B cell (primary cell): ENCODE measurements around the gene PRRX1. TPM values are rescaled to one million over a fixed set of nuclear protein-coding genes. Genes with fewer than 3 reads are reported as not detected.

ENCODE experiments used
- ATAC-seq: fragments of 200-7000 bp; cut with Tn5 transposase; one replicate; pipeline ENCODE4 v1.10.0; 2021; ENCODE audit warnings: low read depth, mild to moderate bottlenecking, moderate number of reproducible peaks, moderate library complexity
- CTCF ChIA-PET: fragments of 350-600 bp; sonication (Branson Sonifier 250); formaldehyde crosslinking; loops from one replicate; lab custom pipeline; 2021; ENCODE audit warnings: antibody characterized with exemption, inconsistent platforms; lab: Charles Lee
- POLR2A ChIA-PET: fragments of 350-600 bp; sonication (Branson Sonifier 250); formaldehyde crosslinking; loops from one replicate; lab custom pipeline; 2021; ENCODE audit warnings: antibody characterized with exemption; lab: Charles Lee
- DNase-seq: peaks from one replicate; pipeline ENCODE4 v3.0.0; 2013
- H2AFZ ChIP-seq: 2 replicates; pipeline ENCODE4 v1.6.1; 2012; ENCODE audit warnings: mild to moderate bottlenecking, low read depth, low read length; ENCODE audit not compliant: insufficient read depth, poor library complexity, severe bottlenecking
- H3K27ac ChIP-seq, 2 donors: 1 replicate in 1 of 2; 2 replicates in 1 of 2; pipeline ENCODE4 v1.5.1; 2012 to 2013; ENCODE audit warnings: low read length in 2 of 2, mild to moderate bottlenecking in 2 of 2, moderate library complexity in 1 of 2
- H3K27me3 ChIP-seq, 4 experiments: fragments of 200-600 bp in 1 of 4; sonication (generic) in 1 of 4; replicated peaks in 1 of 4; 1 replicate in 2 of 4; 2 replicates in 2 of 4; pipeline versions ENCODE4 v1.6.1 to v1.7.0; 2013 to 2016; ENCODE audit warnings: low read length in 3 of 4, mild to moderate bottlenecking in 2 of 4, mixed read lengths in 1 of 4, moderate library complexity in 1 of 4; ENCODE audit not compliant: insufficient read depth in 4 of 4, control insufficient read depth in 3 of 4; ENCODE audit errors: control extremely low read depth in 1 of 4
- H3K36me3 ChIP-seq, 2 experiments: replicated peaks in 1 of 2; 1 replicate in 1 of 2; 2 replicates in 1 of 2; pipeline versions ENCODE4 v1.6.1 to v1.7.1; 2013; ENCODE audit warnings: low read length in 1 of 2; ENCODE audit not compliant: insufficient read depth in 2 of 2, control insufficient read depth in 1 of 2; ENCODE audit errors: control extremely low read depth in 1 of 2, extremely low read depth in 1 of 2
- H3K4me1 ChIP-seq, 2 donors: fragments of 200-600 bp in 1 of 2; sonication (generic) in 1 of 2; 1 replicate in 1 of 2; 2 replicates in 1 of 2; pipeline versions ENCODE4 v1.5.1 to v1.6.1; 2013 to 2017; ENCODE audit warnings: low read length in 2 of 2; ENCODE audit not compliant: control insufficient read depth in 2 of 2, insufficient read depth in 2 of 2
- H3K4me2 ChIP-seq: replicated peaks from 2 replicates; pipeline ENCODE3; 2012; ENCODE audit warnings: mild to moderate bottlenecking, low read depth, low read length; ENCODE audit not compliant: poor library complexity, severe bottlenecking
- H3K4me3 ChIP-seq, 5 experiments: fragments of 200-600 bp in 1 of 5; sonication (generic) in 1 of 5; 1 replicate in 3 of 5; 2 replicates in 2 of 5; pipeline versions ENCODE4 v1.5.1 to v1.7.0; 2011 to 2016; ENCODE audit warnings: low read length in 4 of 5, mild to moderate bottlenecking in 4 of 5, low read depth in 2 of 5, control low read depth in 1 of 5, moderate library complexity in 1 of 5; ENCODE audit not compliant: insufficient read depth in 1 of 5; ENCODE audit errors: control extremely low read depth in 1 of 5, extremely low read depth in 1 of 5
- H3K79me2 ChIP-seq: fragments of 200-600 bp; sonication (generic); one replicate; pipeline ENCODE4 v1.6.0; 2016; ENCODE audit warnings: low read length; ENCODE audit not compliant: control insufficient read depth, insufficient read depth
- H3K9ac ChIP-seq: fragments of 200-600 bp; sonication (generic); 2 replicates; pipeline ENCODE4 v1.6.1; 2017; ENCODE audit warnings: mild to moderate bottlenecking, low read length, moderate library complexity
- H3K9me3 ChIP-seq, 3 donors: one replicate each; pipeline versions ENCODE4 v1.6.1 to v1.7.1; 2013; ENCODE audit warnings: low read length in 2 of 3; ENCODE audit not compliant: control insufficient read depth in 2 of 3, insufficient read depth in 1 of 3; ENCODE audit errors: control extremely low read depth in 1 of 3
- H4K20me1 ChIP-seq: 2 replicates; pipeline ENCODE4 v1.6.0; 2012; ENCODE audit warnings: mild to moderate bottlenecking, low read length; ENCODE audit not compliant: insufficient read depth, control insufficient read depth, poor library complexity, severe bottlenecking
- H3K27ac Mint-ChIP-seq: one replicate; pipeline ENCODE4 v1.8.0; 2021; ENCODE audit warnings: mixed read lengths
- H3K27me3 Mint-ChIP-seq: one replicate; pipeline ENCODE4 v1.8.0; 2021; ENCODE audit warnings: mixed read lengths
- H3K4me1 Mint-ChIP-seq: one replicate; pipeline ENCODE4 v1.8.0; 2021; ENCODE audit warnings: mixed read lengths
- H3K4me3 Mint-ChIP-seq: one replicate; pipeline ENCODE4 v1.8.0; 2021; ENCODE audit warnings: mixed read lengths
- H3K9me3 Mint-ChIP-seq: one replicate; pipeline ENCODE4 v1.8.0; 2022; ENCODE audit warnings: mixed read lengths; ENCODE audit not compliant: insufficient read depth
- CTCF ChIP-seq: fragments of 200-600 bp; IDR thresholded peaks from one replicate; pipeline ENCODE4 v1.8.0; 2022; ENCODE audit warnings: antibody characterized with exemption, mild to moderate bottlenecking
- EZH2 ChIP-seq: IDR thresholded peaks from 2 replicates; pipeline ENCODE4 v1.6.1; 2012; ENCODE audit warnings: borderline replicate concordance, low read depth, mild to moderate bottlenecking, moderate library complexity, low read length; ENCODE audit not compliant: insufficient read depth, poor library complexity, severe bottlenecking
- WGBS: methylation state at CpG from one replicate; pipeline ENCODE4 v1.1.5; 2013; ENCODE audit warnings: missing lambda C conversion rate; ENCODE audit not compliant: insufficient coverage; 5-methylcytosine and 5-hydroxymethylcytosine counted together
- intact Hi-C: fragments of 100-400 bp; cut with micrococcal nuclease; formaldehyde crosslinking; loops from one replicate; pipeline ENCODE4 v1.10.0; 2022
- polyA plus RNA-seq: library from polyadenylated mRNA; depleted of rRNA; stranded (reverse); fragments of >200 nt; gene quantifications from 2 replicates; pipeline ENCODE4 v1.2.3, GENCODE V29; 2012
- total RNA-seq, 2 donors: library from RNA; stranded (reverse); fragments of 120-200 nt in 1 of 2; gene quantifications; 1 replicate in 1 of 2; 2 replicates in 1 of 2; pipeline versions ENCODE4 v1.2.3 to v1.2.4, GENCODE V29; 2013 to 2022

The PRRX1 gene
- total and polyA plus RNA-seq, 2 donors (not counting 1 experiment from before 2014, with no cell fraction given) = not detected

GRCh38 chr1:170704256-170704655 is 40.3 kb downstream of the PRRX1 start:
- no peaks in the 10 kb centered on the region for H3K36me3 ChIP-seq
- H3K4me3 ChIP-seq = no peak overlapping the region
- no peaks in the 10 kb centered on the region for H3K4me1 Mint-ChIP-seq
- no peaks in the 10 kb centered on the region for H3K27me3 Mint-ChIP-seq
- ChIA-PET CTCF (no interaction called here), POLR2A (no interaction called here)
- H4K20me1 ChIP-seq = no peaks in the 10 kb centered on the region
- no peak overlapping the region for H3K4me3 Mint-ChIP-seq
- no peak overlapping the region for H3K27ac Mint-ChIP-seq
- WGBS = no CpG with 5 or more reads among the region's 3 CpGs
- H3K9me3 Mint-ChIP-seq = no peaks in the 10 kb centered on the region
- TF ChIP-seq CTCF (no peak), EZH2 (no peak)
- no peak overlapping the region for H3K9ac ChIP-seq
- ATAC-seq (no peak), DNase-seq (no peak)
- H3K9me3 ChIP-seq = no peaks in the 10 kb centered on the region
- no peaks in the 10 kb centered on the region for H3K4me1 ChIP-seq
- no peaks in the 10 kb centered on the region for H3K79me2 ChIP-seq
- no peak overlapping the region for H3K27ac ChIP-seq
- intact Hi-C loops = no loop called here
- H3K27me3 ChIP-seq = no peaks in the 10 kb centered on the region
- H2AFZ ChIP-seq = no peak overlapping the region
- H3K4me2 ChIP-seq = no peak overlapping the region

- no peaks in the 10 kb centered on the region for H3K27me3 ChIP-seq
- DNase-seq = no peak
- no peaks in the 10 kb centered on the region for H3K27me3 Mint-ChIP-seq
- no peak for ATAC-seq
- no peaks in the 10 kb centered on the region for H3K4me1 ChIP-seq
- H3K9me3 ChIP-seq = no peaks in the 10 kb centered on the region
- H3K4me2 ChIP-seq = no peak overlapping the region
- no peak overlapping the region for H3K4me3 ChIP-seq
- intact Hi-C loops = no loop called here
- H3K36me3 ChIP-seq = no peaks in the 10 kb centered on the region
- H4K20me1 ChIP-seq = no peaks in the 10 kb centered on the region
- CTCF ChIA-PET = no interaction called here
- no peaks in the 10 kb centered on the region for H3K4me1 Mint-ChIP-seq
- no peak overlapping the region for H2AFZ ChIP-seq
- H3K27ac ChIP-seq = no peak overlapping the region
- H3K9ac ChIP-seq = no peak overlapping the region
- no peaks in the 10 kb centered on the region for H3K9me3 Mint-ChIP-seq
- TF ChIP-seq CTCF (no peak), EZH2 (no peak)
- H3K27ac Mint-ChIP-seq = no peak overlapping the region
- no peaks in the 10 kb centered on the region for H3K79me2 ChIP-seq
- POLR2A ChIA-PET = no interaction called here
- H3K4me3 Mint-ChIP-seq = no peak overlapping the region
Observed at GRCh38 chr1:170705981-170706380, 42.0 kb downstream of the PRRX1 start.
